ENCODE results near the gene VPS37C. TPM values are rescaled to one million over a fixed set of nuclear protein-coding genes. Genes with fewer than 3 reads are reported as not detected.

The VPS37C gene
- total RNA-seq, 1 experiment from 2014 or later, result 19.0 TPM

DNA sequence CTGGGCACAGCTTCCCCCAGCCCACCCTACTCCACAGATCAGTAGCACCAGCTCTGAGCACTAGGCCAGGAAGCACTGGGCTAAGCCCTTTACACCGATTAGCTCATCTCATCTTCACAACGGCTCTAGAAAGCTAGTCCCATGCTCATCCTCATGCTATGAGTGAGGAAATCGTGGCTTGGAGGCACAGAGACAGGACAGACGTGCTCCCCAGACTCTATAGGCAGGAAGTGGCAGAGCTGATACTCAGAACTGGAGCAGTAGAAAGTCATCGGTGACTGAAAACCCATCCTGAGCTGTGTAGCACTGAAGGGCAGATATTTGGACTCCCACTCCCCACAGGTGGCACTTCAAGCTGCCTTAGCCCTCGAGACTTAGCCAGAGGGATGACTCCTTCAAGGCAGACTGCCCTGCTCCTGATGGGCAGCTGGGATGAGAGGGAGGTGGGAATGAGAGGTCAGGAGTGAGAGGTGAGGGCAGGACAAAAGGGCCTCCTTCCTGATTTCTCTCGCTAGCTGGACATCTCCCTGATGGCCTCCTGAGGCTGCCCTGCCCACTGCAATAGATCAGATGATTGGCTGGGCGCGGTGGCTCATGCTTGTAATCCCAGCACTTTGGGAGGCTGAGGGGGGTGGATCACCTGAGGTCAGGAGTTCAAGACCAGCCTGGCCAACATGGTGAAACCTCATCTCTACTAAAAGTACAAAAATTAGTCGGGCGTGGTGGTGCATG, 49.3 kb downstream of the VPS37C start:
- Histone ChIP-seq H4K5ac (ENCODE audit: insufficient read length, low read depth, low read length) (no peak overlapping the region), H3K4me1 (ENCODE audit: insufficient read depth, low read length) (no peaks in the 10 kb centered on the region), H4K20me1 (ENCODE audit: control insufficient read depth, insufficient read depth, insufficient read length) (no peaks in the 10 kb centered on the region), H3K4ac (ENCODE audit: low read depth, low read length) (no peak overlapping the region), H2BK5ac (ENCODE audit: insufficient read length, low read length) (no peak overlapping the region), H2BK20ac (ENCODE audit: low read depth, low read length, poor library complexity, severe bottlenecking) (no peak overlapping the region), H2AFZ (ENCODE audit: low read length) (no peak overlapping the region), H2BK120ac (ENCODE audit: low read depth, low read length, poor library complexity, severe bottlenecking) (no peak overlapping the region), H3K4me2 (ENCODE audit: insufficient read depth, insufficient read length, low read length) (no peak overlapping the region), H3K27ac (ENCODE audit: insufficient read length, low read depth, low read length) (no peak overlapping the region), H4K91ac (ENCODE audit: insufficient read length, low read depth, low read length) (no peak overlapping the region), H3K23me2 (ENCODE audit: insufficient read length, low read depth, low read length, poor library complexity, severe bottlenecking) (no peaks in the 10 kb centered on the region), H3K79me1 (ENCODE audit: insufficient read depth, low read depth, low read length, poor library complexity, severe bottlenecking) (no peaks in the 10 kb centered on the region), H3K18ac (ENCODE audit: insufficient read length, low read depth, low read length) (no peak overlapping the region), H2BK12ac (ENCODE audit: insufficient read length, low read depth, low read length) (no peak overlapping the region), H2AK5ac (ENCODE audit: insufficient read length, low read length) (no peak overlapping the region), H3K9ac (ENCODE audit: extremely low read depth, insufficient read length, low read length) (no peak overlapping the region), H3K14ac (ENCODE audit: insufficient read depth, low read length) (no peak overlapping the region), H3K27me3 (ENCODE audit: insufficient read depth, low read length) (no peaks in the 10 kb centered on the region), H3K23ac (ENCODE audit: insufficient read length, low read depth, low read length) (no peak overlapping the region), H3T11ph (ENCODE audit: low read length) (no peak overlapping the region), H3K9me3 (ENCODE audit: control insufficient read depth, low read depth, low read length) (no peaks in the 10 kb centered on the region), H3K56ac (ENCODE audit: insufficient read length, low read depth, low read length) (no peak overlapping the region), H2BK15ac (ENCODE audit: low read depth, low read length) (no peak overlapping the region), H4K8ac (replicated peaks; ENCODE audit: insufficient read length, low read depth, low read length) (no peak overlapping the region), H3K79me2 (ENCODE audit: insufficient read depth, low read length) (no peaks in the 10 kb centered on the region)
- TF ChIP-seq, protein P1, sequence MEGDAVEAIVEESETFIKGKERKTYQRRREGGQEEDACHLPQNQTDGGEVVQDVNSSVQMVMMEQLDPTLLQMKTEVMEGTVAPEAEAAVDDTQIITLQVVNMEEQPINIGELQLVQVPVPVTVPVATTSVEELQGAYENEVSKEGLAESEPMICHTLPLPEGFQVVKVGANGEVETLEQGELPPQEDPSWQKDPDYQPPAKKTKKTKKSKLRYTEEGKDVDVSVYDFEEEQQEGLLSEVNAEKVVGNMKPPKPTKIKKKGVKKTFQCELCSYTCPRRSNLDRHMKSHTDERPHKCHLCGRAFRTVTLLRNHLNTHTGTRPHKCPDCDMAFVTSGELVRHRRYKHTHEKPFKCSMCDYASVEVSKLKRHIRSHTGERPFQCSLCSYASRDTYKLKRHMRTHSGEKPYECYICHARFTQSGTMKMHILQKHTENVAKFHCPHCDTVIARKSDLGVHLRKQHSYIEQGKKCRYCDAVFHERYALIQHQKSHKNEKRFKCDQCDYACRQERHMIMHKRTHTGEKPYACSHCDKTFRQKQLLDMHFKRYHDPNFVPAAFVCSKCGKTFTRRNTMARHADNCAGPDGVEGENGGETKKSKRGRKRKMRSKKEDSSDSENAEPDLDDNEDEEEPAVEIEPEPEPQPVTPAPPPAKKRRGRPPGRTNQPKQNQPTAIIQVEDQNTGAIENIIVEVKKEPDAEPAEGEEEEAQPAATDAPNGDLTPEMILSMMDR (conservative IDR thresholded peaks at IDR 0.05), result no peak
- H3K36me3 Mint-ChIP-seq (ENCODE audit: insufficient read depth in 1 of 3, low read depth in 3 of 3), result no peaks in the 10 kb centered on the region
- no peaks in the 10 kb centered on the region; a peak in 1 of 5 replicates for H3K9me3 Mint-ChIP-seq
- H3K27ac Mint-ChIP-seq, result no peak overlapping the region
- DNase-seq, result no peak
- H3K27me3 Mint-ChIP-seq (ENCODE audit: low read depth), result peaks cover 3% of the 10 kb centered on the region; the same call in 1 of the 2 replicates
- WGBS (ENCODE audit: extremely low coverage, insufficient read length, low lambda C conversion rate), result no CpG with 5 or more reads among the region's 11 CpGs
- no peak overlapping the region for H3K4me3 Mint-ChIP-seq
- H3K4me1 Mint-ChIP-seq, result no peaks in the 10 kb centered on the region
